ENCODE measurements around the gene ZNF416.

- TF ChIP-seq GATA2 (IDR thresholded peaks at IDR 0.05; ENCODE audit: low read depth, low read length) (no peak), GATA3 (IDR thresholded peaks at IDR 0.05; ENCODE audit: low read depth, low read length) (no peak)
Observed at GRCh38 chr19:57557659-57558058, 21.1 kb downstream of the ZNF416 start.
